Measurements from ENCODE around the gene SPATS2. TPM values are rescaled to one million over a fixed set of nuclear protein-coding genes. Genes with fewer than 3 reads are reported as not detected.

SPATS2 gene
- polyA plus RNA-seq, 2 donors = 4.8 to 5.3 TPM

GRCh38 chr12:49342914-49343731 is 24.1 kb upstream of the SPATS2 start:
- peaks cover 0 to 20% of the 10 kb centered on the region in 2 donors for H3K27me3 ChIP-seq (ENCODE audit: control insufficient read depth in 1 of 2, insufficient read depth in 2 of 2, low read length in 2 of 2)
- 3 to 4% methylated on average over 33 of the region's 33 CpGs for WGBS, 2 donors
- H3K4me3 ChIP-seq (ENCODE audit: low read depth in 1 of 2, low read length in 2 of 2) = peak overlapping the region in 1 of 2 donors; percentile 32

GRCh38 chr12:49344486-49345050 is 22.7 kb upstream of the SPATS2 start:
- H3K36me3 ChIP-seq (ENCODE audit: control insufficient read depth in 2 of 2, insufficient read depth in 2 of 2, low read length in 1 of 2) = no peaks in the 10 kb centered on the region
- H3K27ac ChIP-seq (ENCODE audit: low read depth in 2 of 2, low read length in 1 of 2) = no peak overlapping the region
- no peaks in the 10 kb centered on the region for H3K9me3 ChIP-seq (ENCODE audit: control insufficient read depth in 2 of 2, insufficient read depth in 1 of 2, low read depth in 1 of 2, low read length in 1 of 2)
- no peak overlapping the region for H3K4me3 ChIP-seq (ENCODE audit: low read depth in 1 of 2, low read length in 2 of 2)
- peaks cover 0 to 20% of the 10 kb centered on the region in 2 donors for H3K27me3 ChIP-seq (ENCODE audit: control insufficient read depth in 1 of 2, insufficient read depth in 2 of 2, low read length in 2 of 2)
- 14 to 18% methylated on average over 15 of the region's 15 CpGs for WGBS, 2 donors
- peaks cover 12 to 33% of the 10 kb centered on the region in 2 donors for H3K4me1 ChIP-seq (ENCODE audit: control insufficient read depth in 2 of 2, insufficient read depth in 2 of 2, low read length in 1 of 2)

More at GRCh38 chr12:49342914-49343731, 24.1 kb upstream of the SPATS2 start:
- peaks cover 12 to 33% of the 10 kb centered on the region in 2 donors for H3K4me1 ChIP-seq (ENCODE audit: control insufficient read depth in 2 of 2, insufficient read depth in 2 of 2, low read length in 1 of 2)
- H3K9me3 ChIP-seq (ENCODE audit: control insufficient read depth in 2 of 2, insufficient read depth in 1 of 2, low read depth in 1 of 2, low read length in 1 of 2) = no peaks in the 10 kb centered on the region
- H3K27ac ChIP-seq (ENCODE audit: low read depth in 2 of 2, low read length in 1 of 2) = no peak overlapping the region
- no peaks in the 10 kb centered on the region for H3K36me3 ChIP-seq (ENCODE audit: control insufficient read depth in 2 of 2, insufficient read depth in 2 of 2, low read length in 1 of 2)

GRCh38 chr12:49345051-49345824 is 22.0 kb upstream of the SPATS2 start:
- H3K36me3 ChIP-seq (ENCODE audit: control insufficient read depth in 2 of 2, insufficient read depth in 2 of 2, low read length in 1 of 2) = no peaks in the 10 kb centered on the region
- H3K4me1 ChIP-seq (ENCODE audit: control insufficient read depth in 2 of 2, insufficient read depth in 2 of 2, low read length in 1 of 2) = peaks cover 12 to 33% of the 10 kb centered on the region in 2 donors
- H3K27me3 ChIP-seq (ENCODE audit: control insufficient read depth in 1 of 2, insufficient read depth in 2 of 2, low read length in 2 of 2) = peaks cover 0 to 20% of the 10 kb centered on the region in 2 donors
- no peak overlapping the region for H3K27ac ChIP-seq (ENCODE audit: low read depth in 2 of 2, low read length in 1 of 2)
- WGBS, 2 donors = 1% methylated on average over 70 of the region's 70 CpGs
- peak overlapping the region in 1 of 2 donors; percentile 37 for H3K4me3 ChIP-seq (ENCODE audit: low read depth in 1 of 2, low read length in 2 of 2)
- no peaks in the 10 kb centered on the region for H3K9me3 ChIP-seq (ENCODE audit: control insufficient read depth in 2 of 2, insufficient read depth in 1 of 2, low read depth in 1 of 2, low read length in 1 of 2)

GRCh38 chr12:49345825-49346658 is 21.2 kb upstream of the SPATS2 start:
- Histone ChIP-seq H3K27me3 (ENCODE audit: control insufficient read depth in 1 of 2, insufficient read depth in 2 of 2, low read length in 2 of 2) (peaks cover 0 to 20% of the 10 kb centered on the region in 2 donors), H3K27ac (ENCODE audit: low read depth in 2 of 2, low read length in 1 of 2) (no peak overlapping the region), H3K4me1 (ENCODE audit: control insufficient read depth in 2 of 2, insufficient read depth in 2 of 2, low read length in 1 of 2) (peaks cover 12 to 33% of the 10 kb centered on the region in 2 donors), H3K36me3 (ENCODE audit: control insufficient read depth in 2 of 2, insufficient read depth in 2 of 2, low read length in 1 of 2) (no peaks in the 10 kb centered on the region), H3K9me3 (ENCODE audit: control insufficient read depth in 2 of 2, insufficient read depth in 1 of 2, low read depth in 1 of 2, low read length in 1 of 2) (no peaks in the 10 kb centered on the region), H3K4me3 (ENCODE audit: low read depth in 1 of 2, low read length in 2 of 2) (peak overlapping the region in 1 of 2 donors; percentile 37)
- 3% methylated on average over 60 to 61 of the region's 61 CpGs for WGBS, 2 donors

- Histone ChIP-seq H3K4me3 (ENCODE audit: low read depth in 1 of 2, low read length in 2 of 2) (peak within 1 kb of the TSS; percentile 26 to 37), H3K27ac (ENCODE audit: low read depth in 2 of 2, low read length in 1 of 2) (no peak within 1 kb of the TSS), H3K36me3 (ENCODE audit: control insufficient read depth in 2 of 2, insufficient read depth in 2 of 2, low read length in 1 of 2) (no peaks in the 10 kb centered on the region), H3K4me1 (ENCODE audit: control insufficient read depth in 2 of 2, insufficient read depth in 2 of 2, low read length in 1 of 2) (peaks cover 12 to 33% of the 10 kb centered on the region in 2 donors), H3K9me3 (ENCODE audit: control insufficient read depth in 2 of 2, insufficient read depth in 1 of 2, low read depth in 1 of 2, low read length in 1 of 2) (no peaks in the 10 kb centered on the region), H3K27me3 (ENCODE audit: control insufficient read depth in 1 of 2, insufficient read depth in 2 of 2, low read length in 2 of 2) (peaks cover 0 to 20% of the 10 kb centered on the region in 2 donors)
- 2 to 3% methylated on average over 46 to 47 of the region's 47 CpGs for WGBS, 2 donors
Observed at GRCh38 chr12:49346659-49347310, 20.5 kb upstream of the SPATS2 start, which contains the start of gene DNAJC22. DNAJC22 (plus strand) TSS chr12:49346888; CDS start chr12:49348873, 1,985 bp downstream.

GRCh38 chr12:49347311-49348193 is 19.7 kb upstream of the SPATS2 start:
- Histone ChIP-seq H3K36me3 (ENCODE audit: control insufficient read depth in 2 of 2, insufficient read depth in 2 of 2, low read length in 1 of 2) (no peaks in the 10 kb centered on the region), H3K4me1 (ENCODE audit: control insufficient read depth in 2 of 2, insufficient read depth in 2 of 2, low read length in 1 of 2) (peaks cover 12 to 30% of the 10 kb centered on the region in 2 donors), H3K9me3 (ENCODE audit: control insufficient read depth in 2 of 2, insufficient read depth in 1 of 2, low read depth in 1 of 2, low read length in 1 of 2) (no peaks in the 10 kb centered on the region), H3K4me3 (ENCODE audit: low read depth in 1 of 2, low read length in 2 of 2) (peak overlapping the region; percentile 26 to 37), H3K27me3 (ENCODE audit: control insufficient read depth in 1 of 2, insufficient read depth in 2 of 2, low read length in 2 of 2) (peaks cover 0 to 20% of the 10 kb centered on the region in 2 donors), H3K27ac (ENCODE audit: low read depth in 2 of 2, low read length in 1 of 2) (no peak overlapping the region)
- WGBS, 2 donors = 10 to 12% methylated on average over 31 to 37 of the region's 37 CpGs

- no peak overlapping the region for H3K27ac ChIP-seq (ENCODE audit: low read depth in 2 of 2, low read length in 1 of 2)
- H3K36me3 ChIP-seq (ENCODE audit: control insufficient read depth in 2 of 2, insufficient read depth in 2 of 2, low read length in 1 of 2) = no peaks in the 10 kb centered on the region
- no peak overlapping the region for H3K4me3 ChIP-seq (ENCODE audit: low read depth in 1 of 2, low read length in 2 of 2)
- 92 to 96% methylated on average over 5 of the region's 5 CpGs for WGBS, 2 donors
- peaks cover 0 to 19% of the 10 kb centered on the region in 2 donors for H3K27me3 ChIP-seq (ENCODE audit: control insufficient read depth in 1 of 2, insufficient read depth in 2 of 2, low read length in 2 of 2)
- no peaks in the 10 kb centered on the region for H3K9me3 ChIP-seq (ENCODE audit: control insufficient read depth in 2 of 2, insufficient read depth in 1 of 2, low read depth in 1 of 2, low read length in 1 of 2)
- peaks cover 9 to 19% of the 10 kb centered on the region in 2 donors for H3K4me1 ChIP-seq (ENCODE audit: control insufficient read depth in 2 of 2, insufficient read depth in 2 of 2, low read length in 1 of 2)
Observed at GRCh38 chr12:49348781-49349180, 18.5 kb upstream of the SPATS2 start.

GRCh38 chr12:49349266-49349665 is 18.0 kb upstream of the SPATS2 start:
- no peak overlapping the region for H3K4me3 ChIP-seq (ENCODE audit: low read depth in 1 of 2, low read length in 2 of 2)
- 93 to 97% methylated on average over 11 of the region's 11 CpGs for WGBS, 2 donors
- H3K36me3 ChIP-seq (ENCODE audit: control insufficient read depth in 2 of 2, insufficient read depth in 2 of 2, low read length in 1 of 2) = no peaks in the 10 kb centered on the region
- no peak overlapping the region for H3K27ac ChIP-seq (ENCODE audit: low read depth in 2 of 2, low read length in 1 of 2)
- peaks cover 9 to 19% of the 10 kb centered on the region in 2 donors for H3K4me1 ChIP-seq (ENCODE audit: control insufficient read depth in 2 of 2, insufficient read depth in 2 of 2, low read length in 1 of 2)
- H3K27me3 ChIP-seq (ENCODE audit: control insufficient read depth in 1 of 2, insufficient read depth in 2 of 2, low read length in 2 of 2) = peaks cover 0 to 14% of the 10 kb centered on the region in 2 donors
- no peaks in the 10 kb centered on the region for H3K9me3 ChIP-seq (ENCODE audit: control insufficient read depth in 2 of 2, insufficient read depth in 1 of 2, low read depth in 1 of 2, low read length in 1 of 2)
